Panc1 (cell line): ENCODE results near the gene KATNAL1. TPM values are rescaled to one million over a fixed set of nuclear protein-coding genes. Genes with fewer than 3 reads are reported as not detected.

Experiments
- ATAC-seq: fragments of 200-7000 bp; cut with Tn5 transposase; 2 replicates; pipeline ENCODE4 v1.9.1; 2020; ENCODE audit warnings: mild to moderate bottlenecking, moderate library complexity
- BruUV-seq: library from RNA; stranded (reverse); fragments of 400-500 nt; replicated peaks from 2 replicates; lab custom pipeline; 2021; lab: Mats Ljungman, UMichigan
- CTCF ChIA-PET: fragments of 300-600 bp; sonication (Branson Sonifier 250); formaldehyde crosslinking; loops from one replicate; lab custom pipeline; 2022; ENCODE audit warnings: antibody characterized with exemption; lab: Charles Lee
- POLR2A ChIA-PET: fragments of 300-600 bp; sonication (Branson Sonifier 250); formaldehyde crosslinking; loops from one replicate; lab custom pipeline; 2022; ENCODE audit warnings: antibody characterized with exemption; lab: Charles Lee
- DNase-seq: peaks from one replicate; pipeline ENCODE4 v3.0.0-alpha.2; 2010; ENCODE audit warnings: low read depth, low spot score
- H3K27ac ChIP-seq: 2 replicates; pipeline ENCODE4 v1.5.1; 2011; ENCODE audit warnings: mild to moderate bottlenecking, low read length, inconsistent platforms
- H3K27me3 ChIP-seq: fragments of 200-500 bp; sonication (Bioruptor generic); 2 replicates; pipeline ENCODE4 v1.6.0; 2014; ENCODE audit warnings: low read length, inconsistent platforms; ENCODE audit not compliant: control insufficient read depth, insufficient read depth
- H3K36me3 ChIP-seq: fragments of 200-500 bp; sonication (Bioruptor generic); 2 replicates; pipeline ENCODE4 v1.5.1; 2014; ENCODE audit warnings: inconsistent platforms, mild to moderate bottlenecking, low read length, moderate library complexity; ENCODE audit not compliant: control insufficient read depth, insufficient read depth
- H3K4me1 ChIP-seq: 2 replicates; pipeline ENCODE4 v1.5.1; 2011; ENCODE audit warnings: inconsistent platforms, mild to moderate bottlenecking, low read length, moderate library complexity; ENCODE audit not compliant: control insufficient read depth, insufficient read depth
- H3K4me3 ChIP-seq, 2 experiments: 2 replicates each; pipeline ENCODE4 v1.5.1; 2011 to 2012; ENCODE audit warnings: low read depth in 2 of 2, low read length in 2 of 2, mild to moderate bottlenecking in 2 of 2, inconsistent platforms in 1 of 2, moderate library complexity in 1 of 2
- H3K9me3 ChIP-seq: fragments of 200-500 bp; sonication (Bioruptor generic); 2 replicates; pipeline ENCODE4 v1.5.1; 2014; ENCODE audit warnings: low read depth, mild to moderate bottlenecking, inconsistent platforms, low read length, moderate library complexity; ENCODE audit not compliant: control insufficient read depth, insufficient read depth
- CTCF ChIP-seq: fragments of 450-650 bp; IDR thresholded peaks from 2 replicates; pipeline ENCODE4 v1.5.1; 2017; ENCODE audit warnings: mild to moderate bottlenecking
- POLR2AphosphoS5 ChIP-seq: IDR thresholded peaks from 2 replicates; pipeline ENCODE4 v1.6.1; 2012; ENCODE audit warnings: mild to moderate bottlenecking, low read depth, low read length, moderate library complexity
- REST ChIP-seq, 2 experiments: IDR thresholded peaks; 2 replicates each; pipeline ENCODE4 v1.6.1; 2011 to 2012; ENCODE audit warnings: low read depth in 2 of 2, control low read depth in 1 of 2, low read length in 1 of 2, mild to moderate bottlenecking in 1 of 2, moderate library complexity in 1 of 2; ENCODE audit not compliant: insufficient read depth in 1 of 2
- SIN3A ChIP-seq: IDR thresholded peaks from 2 replicates; pipeline ENCODE4 v1.6.1; 2012; ENCODE audit warnings: low read depth, mild to moderate bottlenecking, low read length, moderate library complexity, borderline replicate concordance; ENCODE audit not compliant: insufficient read depth
- TCF7L2 ChIP-seq: IDR thresholded peaks from 2 replicates; pipeline ENCODE4 v1.6.1; 2011; ENCODE audit warnings: mild to moderate bottlenecking, low read depth, low read length, inconsistent platforms
- in situ Hi-C: cut with HindIII; loops from 2 replicates; pipeline ENCODE4 v1.10.0; 2016; ENCODE audit warnings: low sequenced_read_pairs, low pct_unique_long_range_greater_than_20kb
- intact Hi-C: fragments of 100-400 bp; cut with micrococcal nuclease; formaldehyde crosslinking; loops from one replicate; pipeline ENCODE4 v1.10.0; 2022; ENCODE audit not compliant: unreplicated experiment
- total RNA-seq: library from RNA; stranded (reverse); gene quantifications from one replicate; pipeline ENCODE4 v1.2.1, GENCODE V29; 2021; ENCODE audit not compliant: unreplicated experiment

Gene KATNAL1
- total RNA-seq, 1 experiment from 2014 or later, result 34.3 TPM

- no peak overlapping the region for H3K4me3 ChIP-seq
- ATAC-seq (no peak), DNase-seq (no peak)
- no peaks in the 10 kb centered on the region for H3K4me1 ChIP-seq
- no TSS peak for BruUV-seq
- intact Hi-C loops, result no loop called here
- H3K27ac ChIP-seq, result no peak overlapping the region
- in situ Hi-C loops, result no loop called here
- H3K36me3 ChIP-seq, result no peaks in the 10 kb centered on the region
- ChIA-PET CTCF (no interaction called here), POLR2A (no interaction called here)
- TF ChIP-seq CTCF (no peak), REST (IDR thresholded peaks at IDR 0.05; ENCODE audit: insufficient read depth in 1 of 2, low read depth in 2 of 2, low read length in 1 of 2) (no peak), TCF7L2 (no peak), POLR2AphosphoS5 (no peak), SIN3A (no peak)
- H3K27me3 ChIP-seq, result no peaks in the 10 kb centered on the region
- H3K9me3 ChIP-seq, result no peaks in the 10 kb centered on the region
These were observed 6.7 kb upstream of the KATNAL1 start for GRCh38 chr13:30314069-30314468.

GRCh38 chr13:30313311-30313710 is 6.0 kb upstream of the KATNAL1 start:
- ChIA-PET CTCF (no interaction called here), POLR2A (no interaction called here)
- in situ Hi-C loops, result no loop called here
- Histone ChIP-seq H3K9me3 (no peaks in the 10 kb centered on the region), H3K36me3 (no peaks in the 10 kb centered on the region), H3K4me1 (peaks cover under 1% of the 10 kb centered on the region; the same call in 1 of the 2 replicates), H3K4me3 (no peak overlapping the region), H3K27me3 (no peaks in the 10 kb centered on the region), H3K27ac (no peak overlapping the region)
- BruUV-seq, result no TSS peak
- no peak for TF ChIP-seq CTCF
- TF ChIP-seq POLR2AphosphoS5, result no peak
- no peak for TF ChIP-seq TCF7L2
- no peak for TF ChIP-seq REST (IDR thresholded peaks at IDR 0.05; ENCODE audit: insufficient read depth in 1 of 2, low read depth in 2 of 2, low read length in 1 of 2)
- ATAC-seq (no peak), DNase-seq (no peak)
- intact Hi-C loops, result no loop called here
